Thoracic aorta (tissue), 2 donors: Measurements from ENCODE around the gene LRRC56. TPM values are rescaled to one million over a fixed set of nuclear protein-coding genes. Genes with fewer than 3 reads are reported as not detected.

ENCODE experiments used
- ATAC-seq: fragments of 150-250 bp; one replicate; pipeline ENCODE4 v1.8.0; 2017; ENCODE audit warnings: low read depth; ENCODE audit not compliant: insufficient number of reproducible peaks, low FRiP score
- DNase-seq: peaks from one replicate; pipeline ENCODE4 v3.0.0-alpha.2; 2020; ENCODE audit warnings: low spot score
- H3K27ac ChIP-seq, 2 donors: fragments of 200-600 bp; sonication (generic); 1 replicate in 1 of 2; 2 replicates in 1 of 2; pipeline ENCODE4 v1.5.1; 2016; ENCODE audit warnings: mild to moderate bottlenecking in 2 of 2, moderate library complexity in 2 of 2
- H3K27me3 ChIP-seq: fragments of 200-600 bp; sonication (generic); replicated peaks from 2 replicates; pipeline ENCODE4 v1.6.0; 2016; ENCODE audit warnings: mild to moderate bottlenecking; ENCODE audit not compliant: insufficient read depth
- H3K36me3 ChIP-seq: fragments of 200-600 bp; sonication (generic); one replicate; pipeline ENCODE4 v1.5.1; 2016
- H3K4me1 ChIP-seq, 2 donors: fragments of 200-600 bp; sonication (generic); 1 replicate in 1 of 2; 2 replicates in 1 of 2; pipeline versions ENCODE4 v1.5.1 to v1.6.0; 2016; ENCODE audit warnings: low read depth in 2 of 2, mild to moderate bottlenecking in 1 of 2; ENCODE audit not compliant: control insufficient read depth in 1 of 2
- H3K4me3 ChIP-seq: fragments of 200-600 bp; sonication (generic); 2 replicates; pipeline ENCODE4 v1.5.1; 2016; ENCODE audit warnings: mild to moderate bottlenecking
- H3K9me3 ChIP-seq: fragments of 200-600 bp; sonication (generic); 2 replicates; pipeline ENCODE4 v1.5.1; 2016
- total RNA-seq, 2 donors: library from RNA; depleted of rRNA; stranded (reverse); fragments of >200 nt; gene quantifications; one replicate each; pipeline versions ENCODE4 v1.1.0 to v1.2.3, GENCODE V29; 2016
- TF ChIP-seq, protein P1 (sequence below): fragments of 200-600 bp; sonication (generic); IDR thresholded peaks from one replicate; pipeline ENCODE4 v1.5.1; 2019; ENCODE audit warnings: antibody characterized with exemption

Gene LRRC56, protein sequence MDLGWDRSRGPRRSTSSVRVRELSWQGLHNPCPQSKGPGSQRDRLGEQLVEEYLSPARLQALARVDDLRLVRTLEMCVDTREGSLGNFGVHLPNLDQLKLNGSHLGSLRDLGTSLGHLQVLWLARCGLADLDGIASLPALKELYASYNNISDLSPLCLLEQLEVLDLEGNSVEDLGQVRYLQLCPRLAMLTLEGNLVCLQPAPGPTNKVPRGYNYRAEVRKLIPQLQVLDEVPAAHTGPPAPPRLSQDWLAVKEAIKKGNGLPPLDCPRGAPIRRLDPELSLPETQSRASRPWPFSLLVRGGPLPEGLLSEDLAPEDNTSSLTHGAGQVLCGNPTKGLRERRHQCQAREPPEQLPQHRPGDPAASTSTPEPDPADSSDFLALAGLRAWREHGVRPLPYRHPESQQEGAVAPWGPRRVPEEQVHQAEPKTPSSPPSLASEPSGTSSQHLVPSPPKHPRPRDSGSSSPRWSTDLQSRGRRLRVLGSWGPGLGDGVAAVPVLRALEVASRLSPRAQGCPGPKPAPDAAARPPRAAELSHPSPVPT
- total RNA-seq = under 1 TPM in 1 of 2 donors, not detected in 1; 0.41 TPM

DNA sequence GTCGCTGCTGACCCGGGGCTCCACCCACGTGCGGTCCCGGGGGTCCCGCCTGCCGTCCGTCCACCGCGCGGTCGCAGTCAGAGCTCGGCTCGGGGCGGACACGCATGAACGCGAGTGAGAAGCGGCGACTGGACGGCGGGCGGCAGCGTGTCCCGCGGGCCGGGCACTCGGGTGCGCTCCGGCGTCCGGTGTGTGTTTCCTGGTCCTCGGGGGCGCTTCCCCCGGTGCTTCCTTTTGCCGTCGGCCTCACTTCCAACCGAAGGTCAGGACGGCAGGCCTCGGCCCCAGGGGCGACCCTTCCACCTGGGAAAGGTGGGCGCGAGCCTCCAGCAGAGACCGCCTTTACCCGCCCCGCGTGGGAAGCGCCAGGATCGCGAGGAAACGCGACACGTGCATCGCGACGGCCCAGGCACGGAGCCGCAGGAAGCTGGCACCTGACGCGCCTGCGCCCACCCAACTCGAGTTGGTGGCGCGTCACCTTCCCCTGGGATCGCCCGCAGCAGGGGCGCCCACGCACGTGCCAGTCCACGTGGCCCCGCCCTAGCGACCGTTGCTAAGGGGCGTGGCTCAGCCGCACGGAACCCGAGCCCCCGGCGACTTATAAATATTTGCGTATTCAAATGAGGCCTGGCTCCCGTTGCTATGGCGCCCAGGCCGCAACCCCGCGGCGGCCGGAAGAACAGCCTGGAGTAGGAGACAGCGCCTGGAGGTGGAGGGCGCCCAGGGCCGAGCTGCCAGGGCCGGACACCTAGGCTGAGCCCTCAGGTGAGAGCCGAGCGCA lies at the start of gene LRRC56:
TSS of gene LRRC56 (plus strand) at position 687 of the 781 bp plus-strand sequence. CDS start 3,158 bp downstream, outside the sequence.
- TF ChIP-seq, protein P1, sequence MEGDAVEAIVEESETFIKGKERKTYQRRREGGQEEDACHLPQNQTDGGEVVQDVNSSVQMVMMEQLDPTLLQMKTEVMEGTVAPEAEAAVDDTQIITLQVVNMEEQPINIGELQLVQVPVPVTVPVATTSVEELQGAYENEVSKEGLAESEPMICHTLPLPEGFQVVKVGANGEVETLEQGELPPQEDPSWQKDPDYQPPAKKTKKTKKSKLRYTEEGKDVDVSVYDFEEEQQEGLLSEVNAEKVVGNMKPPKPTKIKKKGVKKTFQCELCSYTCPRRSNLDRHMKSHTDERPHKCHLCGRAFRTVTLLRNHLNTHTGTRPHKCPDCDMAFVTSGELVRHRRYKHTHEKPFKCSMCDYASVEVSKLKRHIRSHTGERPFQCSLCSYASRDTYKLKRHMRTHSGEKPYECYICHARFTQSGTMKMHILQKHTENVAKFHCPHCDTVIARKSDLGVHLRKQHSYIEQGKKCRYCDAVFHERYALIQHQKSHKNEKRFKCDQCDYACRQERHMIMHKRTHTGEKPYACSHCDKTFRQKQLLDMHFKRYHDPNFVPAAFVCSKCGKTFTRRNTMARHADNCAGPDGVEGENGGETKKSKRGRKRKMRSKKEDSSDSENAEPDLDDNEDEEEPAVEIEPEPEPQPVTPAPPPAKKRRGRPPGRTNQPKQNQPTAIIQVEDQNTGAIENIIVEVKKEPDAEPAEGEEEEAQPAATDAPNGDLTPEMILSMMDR = no peak
- Histone ChIP-seq H3K27ac (peak within 1 kb of the TSS; percentile 11 to 22), H3K4me1 (peaks cover 16 to 35% of the 10 kb centered on the region in 2 donors), H3K27me3 (no peaks in the 10 kb centered on the region), H3K4me3 (peak within 1 kb of the TSS; percentile 90), H3K9me3 (no peaks in the 10 kb centered on the region), H3K36me3 (peaks cover 9% of the 10 kb centered on the region)
- no peak for ATAC-seq
- peak; percentile 32 for DNase-seq

DNA sequence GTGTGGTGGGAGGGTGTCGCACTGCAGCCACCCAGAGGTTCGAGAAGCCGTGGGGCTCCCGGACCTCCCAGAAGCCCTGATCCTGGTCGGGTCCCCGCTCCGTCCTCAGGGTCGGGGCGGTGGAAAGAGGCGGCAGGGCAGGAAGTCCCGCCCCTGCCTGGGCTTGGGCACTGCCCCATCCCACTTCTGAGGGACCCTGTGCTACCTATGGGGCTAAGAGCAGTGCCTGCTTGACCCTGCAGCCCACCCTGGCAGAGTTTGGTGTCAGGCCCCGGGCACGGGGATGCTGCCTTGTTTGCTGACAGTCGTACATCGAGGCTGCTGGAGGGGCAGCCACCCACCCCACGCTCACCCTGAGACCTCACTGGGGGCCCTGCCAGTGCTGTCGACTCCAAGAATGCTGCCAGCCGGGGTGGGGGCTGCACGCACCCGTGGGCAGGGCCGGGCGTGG lies 49.7 kb upstream of the LRRC56 start:
- Histone ChIP-seq H3K27ac (no peak overlapping the region), H3K27me3 (no peaks in the 10 kb centered on the region), H3K36me3 (no peaks in the 10 kb centered on the region), H3K4me1 (no peaks in the 10 kb centered on the region), H3K4me3 (no peak overlapping the region), H3K9me3 (no peaks in the 10 kb centered on the region)
- TF ChIP-seq, protein P1 = no peak
- DNase-seq (no peak), ATAC-seq (no peak)

DNA sequence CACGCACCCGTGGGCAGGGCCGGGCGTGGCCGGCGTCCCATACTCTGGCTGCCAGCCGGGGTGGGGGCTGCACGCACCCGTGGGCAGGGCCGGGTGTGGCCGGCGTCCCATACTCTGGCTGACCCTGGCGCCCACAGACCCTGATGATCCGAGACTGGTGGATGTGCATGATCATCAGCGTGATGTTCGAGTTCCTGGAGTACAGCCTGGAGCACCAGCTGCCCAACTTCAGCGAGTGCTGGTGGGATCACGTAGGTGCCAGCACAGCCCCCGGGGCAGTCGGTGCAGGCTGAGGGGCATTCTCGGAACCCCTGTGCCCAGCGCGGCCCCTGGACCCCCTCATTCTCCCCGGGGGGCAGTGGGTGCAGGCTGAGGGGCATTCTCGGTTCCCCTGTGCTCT lies 49.3 kb upstream of the LRRC56 start:
- no peaks in the 10 kb centered on the region for H3K36me3 ChIP-seq
- no peaks in the 10 kb centered on the region for H3K9me3 ChIP-seq
- ATAC-seq = no peak

DNA sequence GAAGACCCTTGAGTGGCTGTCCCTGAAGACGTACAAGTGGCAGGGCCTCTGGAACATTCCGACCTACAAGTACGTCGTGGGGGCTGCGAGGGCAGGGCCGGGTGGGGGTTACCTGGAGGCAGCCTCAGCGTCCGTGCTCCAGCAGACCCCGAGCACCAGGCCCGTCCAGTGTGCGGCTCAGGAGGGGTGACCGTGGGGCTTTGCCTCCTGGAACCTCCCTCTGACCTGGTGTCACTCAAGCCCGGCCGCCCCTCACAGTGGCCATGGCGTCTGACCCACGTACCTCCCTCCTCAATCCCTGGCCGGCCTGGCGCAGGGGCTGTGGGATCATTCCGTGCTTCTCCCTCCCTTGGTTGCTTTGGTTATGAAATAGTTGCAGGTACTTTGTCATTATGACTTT lies 48.7 kb upstream of the LRRC56 start:
- Histone ChIP-seq H3K36me3 (peaks cover under 1% of the 10 kb centered on the region), H3K4me3 (no peak overlapping the region), H3K27ac (no peak overlapping the region), H3K4me1 (no peaks in the 10 kb centered on the region), H3K27me3 (no peaks in the 10 kb centered on the region), H3K9me3 (no peaks in the 10 kb centered on the region)
- DNase-seq = no peak
- TF ChIP-seq, protein P1 = no peak
- ATAC-seq = no peak

More for the DNA sequence above, 49.3 kb upstream of the LRRC56 start:
- Histone ChIP-seq H3K4me1 (no peaks in the 10 kb centered on the region), H3K27me3 (no peaks in the 10 kb centered on the region), H3K4me3 (no peak overlapping the region), H3K27ac (no peak overlapping the region)
- no peak for DNase-seq
- TF ChIP-seq, protein P1 = no peak

DNA sequence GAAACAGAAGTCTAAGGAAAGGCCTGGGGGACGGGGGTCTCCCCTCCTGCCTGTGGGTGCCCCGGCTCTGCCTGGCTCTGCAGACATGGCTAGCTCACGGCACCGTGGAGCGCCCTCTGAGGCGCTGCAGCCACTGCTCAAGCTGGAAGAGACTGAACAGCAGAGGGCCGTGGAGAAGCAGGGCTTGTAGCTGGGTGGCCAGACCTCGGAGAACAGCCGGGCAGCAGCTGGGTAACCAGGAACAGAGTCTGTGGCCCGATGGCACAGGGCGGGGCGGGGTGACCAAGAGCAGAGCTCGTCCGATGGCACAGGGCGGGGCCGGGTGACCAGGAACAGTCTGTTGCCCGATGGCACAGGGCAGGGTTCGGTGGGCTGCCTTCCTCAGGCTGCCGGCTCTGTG lies 48.3 kb upstream of the LRRC56 start:
- H3K4me3 ChIP-seq = no peak overlapping the region
- H3K27ac ChIP-seq = no peak overlapping the region
- no peaks in the 10 kb centered on the region for H3K27me3 ChIP-seq
- H3K36me3 ChIP-seq = peaks cover 2% of the 10 kb centered on the region
- TF ChIP-seq, protein P1 = no peak
- H3K9me3 ChIP-seq = no peaks in the 10 kb centered on the region
- no peak for DNase-seq
- ATAC-seq = no peak
- no peaks in the 10 kb centered on the region for H3K4me1 ChIP-seq
